ENCODE measurements around the gene HSBP1. TPM values are rescaled to one million over a fixed set of nuclear protein-coding genes. Genes with fewer than 3 reads are reported as not detected.

Gene HSBP1
- total RNA-seq, 1 experiment from 2014 or later, result 235 TPM

GRCh38 chr16:83807327-83807709 lies 460 bp upstream of the HSBP1 start:
- Histone ChIP-seq H3K9me3 (no peaks in the 10 kb centered on the region), H3K4me1 (0 out of 2 replicates have a peak, but pooled peaks cover 3% of the 10 kb centered on the region), H3K4me3 (ENCODE audit: low read depth, low read length) (peak overlapping the region; percentile 87), H3K27me3 (replicated peaks; ENCODE audit: control insufficient read depth, insufficient read depth, low read length) (no peaks in the 10 kb centered on the region), H3K36me3 (ENCODE audit: control insufficient read depth, insufficient read depth, low read length) (no peaks in the 10 kb centered on the region)
- no peak for TF ChIP-seq CTCF (IDR thresholded peaks at IDR 0.05; ENCODE audit: insufficient read depth in 1 of 2, low read depth in 1 of 2, low read length in 1 of 2, severe bottlenecking in 1 of 2, unreplicated experiment in 1 of 2)
- H3K27ac Mint-ChIP-seq (ENCODE audit: unreplicated experiment), result peak overlapping the region; percentile 91
- CTCF ChIA-PET, result interaction anchor here (1.0 kb wide), 1 partner anchor 120 kb away, joined by 3 read pairs; no protein-coding TSS in a partner anchor
- DNase-seq, result no peak
- no peaks in the 10 kb centered on the region for H3K27me3 Mint-ChIP-seq (ENCODE audit: insufficient read depth, unreplicated experiment)
- H3K4me1 Mint-ChIP-seq (ENCODE audit: low read depth, unreplicated experiment), result peaks cover 28% of the 10 kb centered on the region
- H3K4me3 Mint-ChIP-seq (ENCODE audit: unreplicated experiment), result peak overlapping the region; percentile 98
- intact Hi-C loops (cut with micrococcal nuclease; ENCODE audit: unreplicated experiment), result no loop called here
- H3K36me3 Mint-ChIP-seq (ENCODE audit: insufficient read depth, unreplicated experiment), result peaks cover 40% of the 10 kb centered on the region
- no TSS peak for BruUV-seq (replicated peaks)
- POLR2A ChIA-PET, result interaction anchor here (0.6 to 1.4 kb wide), 2 partner anchors 69 to 92 kb away, joined by 3 to 4 read pairs; partner anchors contain the start of gene MLYCD
- H3K9me3 Mint-ChIP-seq (ENCODE audit: unreplicated experiment), result peaks cover 10% of the 10 kb centered on the region

- H3K27me3 Mint-ChIP-seq (ENCODE audit: insufficient read depth, unreplicated experiment), result no peaks in the 10 kb centered on the region
- Histone ChIP-seq H3K4me1 (peaks cover 7% of the 10 kb centered on the region; the same call in 1 of the 2 replicates), H3K36me3 (ENCODE audit: control insufficient read depth, insufficient read depth, low read length) (no peaks in the 10 kb centered on the region), H3K27me3 (replicated peaks; ENCODE audit: control insufficient read depth, insufficient read depth, low read length) (no peaks in the 10 kb centered on the region), H3K9me3 (no peaks in the 10 kb centered on the region), H3K4me3 (ENCODE audit: low read depth, low read length) (peak overlapping the region; percentile 87)
- ChIA-PET CTCF (no interaction called here), POLR2A (interaction anchor here (1.4 kb wide), 1 partner anchor 91 kb away, joined by 4 read pairs; the partner anchor contains the start of gene MLYCD)
- H3K4me1 Mint-ChIP-seq (ENCODE audit: low read depth, unreplicated experiment), result peaks cover 23% of the 10 kb centered on the region
- intact Hi-C loops (cut with micrococcal nuclease; ENCODE audit: unreplicated experiment), result no loop called here
- H3K27ac Mint-ChIP-seq (ENCODE audit: unreplicated experiment), result peak overlapping the region; percentile 91
- H3K4me3 Mint-ChIP-seq (ENCODE audit: unreplicated experiment), result peak overlapping the region; percentile 98
- BruUV-seq (replicated peaks), result TSS peak; percentile 49
- no peaks in the 10 kb centered on the region for H3K9me3 Mint-ChIP-seq (ENCODE audit: unreplicated experiment)
- no peak for TF ChIP-seq CTCF (IDR thresholded peaks at IDR 0.05; ENCODE audit: insufficient read depth in 1 of 2, low read depth in 1 of 2, low read length in 1 of 2, severe bottlenecking in 1 of 2, unreplicated experiment in 1 of 2)
- peaks cover 52% of the 10 kb centered on the region for H3K36me3 Mint-ChIP-seq (ENCODE audit: insufficient read depth, unreplicated experiment)
- DNase-seq, result no peak
Observed at GRCh38 chr16:83808573-83809014, 816 bp downstream of the HSBP1 start.

GRCh38 chr16:83809092-83809491 lies 1.3 kb downstream of the HSBP1 start:
- Mint-ChIP-seq H3K9me3 (ENCODE audit: unreplicated experiment) (no peaks in the 10 kb centered on the region), H3K36me3 (ENCODE audit: insufficient read depth, unreplicated experiment) (peaks cover 52% of the 10 kb centered on the region), H3K4me3 (ENCODE audit: unreplicated experiment) (peak overlapping the region; percentile 98), H3K4me1 (ENCODE audit: low read depth, unreplicated experiment) (peaks cover 23% of the 10 kb centered on the region), H3K27ac (ENCODE audit: unreplicated experiment) (no peak overlapping the region), H3K27me3 (ENCODE audit: insufficient read depth, unreplicated experiment) (no peaks in the 10 kb centered on the region)
- peaks cover 12% of the 10 kb centered on the region for H3K4me1 ChIP-seq
- no peak for DNase-seq
- intact Hi-C loops (cut with micrococcal nuclease; ENCODE audit: unreplicated experiment), result no loop called here
- no peaks in the 10 kb centered on the region for H3K36me3 ChIP-seq (ENCODE audit: control insufficient read depth, insufficient read depth, low read length)
- ChIA-PET CTCF (no interaction called here), POLR2A (no interaction called here)
- H3K27me3 ChIP-seq (replicated peaks; ENCODE audit: control insufficient read depth, insufficient read depth, low read length), result no peaks in the 10 kb centered on the region
- no TSS peak for BruUV-seq (replicated peaks)
- peak overlapping the region; percentile 87 for H3K4me3 ChIP-seq (ENCODE audit: low read depth, low read length)
- H3K9me3 ChIP-seq, result no peaks in the 10 kb centered on the region
- TF ChIP-seq CTCF (IDR thresholded peaks at IDR 0.05; ENCODE audit: insufficient read depth in 1 of 2, low read depth in 1 of 2, low read length in 1 of 2, severe bottlenecking in 1 of 2, unreplicated experiment in 1 of 2), result no peak

Data from Caco-2 (cell line).